LNCAP (cell line): ENCODE measurements around the gene ZMAT5.

Source experiments
- CTCF ChIP-seq: fragments of 450-650 bp; IDR thresholded peaks from 2 replicates; pipeline ENCODE4 v1.5.1; 2017; ENCODE audit warnings: mild to moderate bottlenecking

The ZMAT5 gene

GRCh38 chr22:29757096-29757495 is 9.7 kb downstream of the ZMAT5 start:
- no peak for TF ChIP-seq CTCF

- no peak for TF ChIP-seq CTCF
These were observed 10.5 kb downstream of the ZMAT5 start for GRCh38 chr22:29756341-29756740.

- TF ChIP-seq CTCF, result no peak
These were observed 10.9 kb downstream of the ZMAT5 start for GRCh38 chr22:29755889-29756288.

- TF ChIP-seq CTCF, result no peak
These were observed 12.8 kb downstream of the ZMAT5 start for GRCh38 chr22:29753808-29754657.

- TF ChIP-seq CTCF, result no peak
These were observed 15.1 kb downstream of the ZMAT5 start for GRCh38 chr22:29751669-29752068.

- no peak for TF ChIP-seq CTCF
These were observed 16.0 kb downstream of the ZMAT5 start for GRCh38 chr22:29750559-29751538.

GRCh38 chr22:29750029-29750428 is 16.8 kb downstream of the ZMAT5 start:
- no peak for TF ChIP-seq CTCF
